ENCODE results near the gene SIL1.

SIL1 gene

DNA sequence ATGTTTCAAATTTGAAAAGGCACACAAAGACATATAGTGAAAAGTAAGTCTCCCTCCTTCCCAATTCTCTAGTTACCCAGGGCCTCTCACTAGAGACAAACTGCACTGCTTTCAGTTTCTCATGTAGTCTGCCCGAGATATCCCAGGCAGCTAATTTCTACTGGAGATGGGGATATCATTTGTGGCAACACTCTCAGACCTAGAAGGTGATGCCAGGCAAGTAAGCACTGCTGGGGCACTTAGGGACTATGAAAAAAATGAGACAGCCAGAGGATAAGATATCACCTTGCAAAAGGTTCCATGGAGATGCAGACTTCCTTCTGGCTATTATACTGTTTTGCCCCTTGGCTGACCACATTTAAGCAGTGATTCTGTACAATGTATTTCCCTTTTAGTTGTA is 12.6 kb downstream of the SIL1 start:
- Histone ChIP-seq H3K27ac (ENCODE audit: low read length, poor library complexity, severe bottlenecking) (no peak overlapping the region), H3K4me2 (ENCODE audit: low read length, poor library complexity, severe bottlenecking) (no peak overlapping the region), H3K23ac (ENCODE audit: low read length in 2 of 2) (no peak overlapping the region), H3K4ac (ENCODE audit: low read depth in 1 of 2, low read length in 2 of 2) (no peak overlapping the region), H3K4me3 (ENCODE audit: insufficient read depth in 1 of 2, low read depth in 1 of 2, low read length in 2 of 2) (no peak overlapping the region), H3K9ac (ENCODE audit: low read length) (peak overlapping the region; percentile 19), H3K27me3 (ENCODE audit: control insufficient read depth in 1 of 2, insufficient read depth in 1 of 2, low read length in 2 of 2) (no peaks in the 10 kb centered on the region), H4K8ac (ENCODE audit: low read length) (no peak overlapping the region), H2BK120ac (ENCODE audit: low read depth, low read length) (no peak overlapping the region), H2AFZ (ENCODE audit: low read depth, low read length) (no peak overlapping the region), H2BK5ac (ENCODE audit: low read depth, low read length, poor library complexity, severe bottlenecking) (no peak overlapping the region), H3K18ac (ENCODE audit: low read depth in 1 of 2, low read length in 2 of 2) (no peak overlapping the region), H3K4me1 (ENCODE audit: control insufficient read depth, insufficient read depth, low read depth, low read length) (peaks cover 5% of the 10 kb centered on the region), H3K9me3 (ENCODE audit: control insufficient read depth, low read length) (no peaks in the 10 kb centered on the region), H2BK15ac (ENCODE audit: low read depth, poor library complexity, severe bottlenecking) (no peak overlapping the region), H2BK12ac (ENCODE audit: low read length in 2 of 2) (no peak overlapping the region), H3K14ac (ENCODE audit: low read length in 2 of 2) (no peak overlapping the region), H3K79me1 (replicated peaks; ENCODE audit: low read length, poor library complexity, severe bottlenecking) (peaks cover 30% of the 10 kb centered on the region), H2AK5ac (ENCODE audit: low read length, severe bottlenecking) (no peak overlapping the region), H3K36me3 (ENCODE audit: control insufficient read depth in 1 of 2, insufficient read depth in 2 of 2, low read depth in 1 of 2, low read length in 2 of 2) (peaks cover 0 to 11% of the 10 kb centered on the region in 2 experiments), H4K91ac (ENCODE audit: low read length) (no peak overlapping the region)
- 81% methylated on average over 1 of the region's 1 CpG for WGBS
- DNase-seq, result peak; percentile 38

GRCh38 chr5:139183502-139183901 is 14.7 kb downstream of the SIL1 start:
- H3K23ac ChIP-seq (ENCODE audit: low read length in 2 of 2), result no peak overlapping the region
- no peak for DNase-seq
- H2BK120ac ChIP-seq (ENCODE audit: low read depth, low read length), result no peak overlapping the region
- H3K27me3 ChIP-seq (ENCODE audit: control insufficient read depth in 1 of 2, insufficient read depth in 1 of 2, low read length in 2 of 2), result no peaks in the 10 kb centered on the region
- peak overlapping the region in 1 of 2 experiments; percentile 56 for H3K18ac ChIP-seq (ENCODE audit: low read depth in 1 of 2, low read length in 2 of 2)
- H4K8ac ChIP-seq (ENCODE audit: low read length), result no peak overlapping the region
- H3K4ac ChIP-seq (ENCODE audit: low read depth in 1 of 2, low read length in 2 of 2), result no peak overlapping the region
- H4K91ac ChIP-seq (ENCODE audit: low read length), result no peak overlapping the region
- H3K27ac ChIP-seq (ENCODE audit: low read length, poor library complexity, severe bottlenecking), result no peak overlapping the region
- H2BK12ac ChIP-seq (ENCODE audit: low read length in 2 of 2), result no peak overlapping the region
- 92% methylated on average over 1 of the region's 2 CpGs for WGBS
- H2AK5ac ChIP-seq (ENCODE audit: low read length, severe bottlenecking), result no peak overlapping the region
- H3K9ac ChIP-seq (ENCODE audit: low read length), result no peak overlapping the region
- peaks cover 0 to 11% of the 10 kb centered on the region in 2 experiments for H3K36me3 ChIP-seq (ENCODE audit: control insufficient read depth in 1 of 2, insufficient read depth in 2 of 2, low read depth in 1 of 2, low read length in 2 of 2)
- no peak overlapping the region for H2BK5ac ChIP-seq (ENCODE audit: low read depth, low read length, poor library complexity, severe bottlenecking)
- H3K4me2 ChIP-seq (ENCODE audit: low read length, poor library complexity, severe bottlenecking), result no peak overlapping the region
- no peak overlapping the region for H3K14ac ChIP-seq (ENCODE audit: low read length in 2 of 2)
- peaks cover 7% of the 10 kb centered on the region for H3K4me1 ChIP-seq (ENCODE audit: control insufficient read depth, insufficient read depth, low read depth, low read length)
- H3K9me3 ChIP-seq (ENCODE audit: control insufficient read depth, low read length), result no peaks in the 10 kb centered on the region
- peaks cover 32% of the 10 kb centered on the region for H3K79me1 ChIP-seq (replicated peaks; ENCODE audit: low read length, poor library complexity, severe bottlenecking)
- no peak overlapping the region for H2AFZ ChIP-seq (ENCODE audit: low read depth, low read length)
- no peak overlapping the region for H3K4me3 ChIP-seq (ENCODE audit: insufficient read depth in 1 of 2, low read depth in 1 of 2, low read length in 2 of 2)
- H2BK15ac ChIP-seq (ENCODE audit: low read depth, poor library complexity, severe bottlenecking), result no peak overlapping the region

DNA sequence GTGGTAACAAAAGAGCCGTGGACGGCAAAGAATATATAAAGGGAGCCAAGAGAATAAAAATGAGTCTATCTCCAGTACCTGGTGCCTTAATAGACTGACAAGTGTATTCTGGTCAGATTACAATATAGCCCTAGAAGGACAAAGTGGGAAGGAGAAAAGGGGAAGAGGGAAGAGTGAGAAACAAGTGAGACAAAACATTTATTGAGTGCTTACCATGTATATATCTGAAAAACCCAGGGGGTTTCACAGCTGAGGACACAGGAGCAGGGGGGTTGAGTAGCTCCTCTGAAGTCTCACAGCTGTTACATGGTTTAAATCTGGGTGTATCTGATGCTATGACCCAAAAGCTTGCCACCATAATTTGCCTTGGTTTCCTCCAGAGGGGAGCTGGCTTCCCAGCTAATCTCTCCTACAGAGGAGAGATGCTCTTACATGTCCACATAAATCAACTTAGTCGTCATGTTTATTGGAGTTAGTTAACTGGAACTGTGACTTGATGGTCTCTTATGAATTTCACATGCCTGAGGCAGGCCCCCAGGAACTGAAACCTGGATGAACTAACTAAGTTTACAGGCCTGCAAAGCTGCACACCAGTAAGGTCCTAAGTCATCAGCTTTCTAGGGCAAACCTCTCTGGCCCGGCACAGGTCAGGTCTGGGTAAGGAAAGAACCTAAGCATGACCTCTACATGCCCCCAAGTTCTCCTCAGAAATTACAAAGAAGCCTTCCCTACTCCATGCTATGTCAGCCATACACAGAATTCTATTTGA is 15.5 kb downstream of the SIL1 start:
- H2AFZ ChIP-seq (ENCODE audit: low read depth, low read length), result no peak overlapping the region
- H3K9ac ChIP-seq (ENCODE audit: low read length), result no peak overlapping the region
- H2AK5ac ChIP-seq (ENCODE audit: low read length, severe bottlenecking), result no peak overlapping the region
- H3K4me1 ChIP-seq (ENCODE audit: control insufficient read depth, insufficient read depth, low read depth, low read length), result peaks cover 7% of the 10 kb centered on the region
- 74% methylated on average over 4 of the region's 4 CpGs for WGBS
- no peak overlapping the region for H3K18ac ChIP-seq (ENCODE audit: low read depth in 1 of 2, low read length in 2 of 2)
- H3K23ac ChIP-seq (ENCODE audit: low read length in 2 of 2), result no peak overlapping the region
- H2BK120ac ChIP-seq (ENCODE audit: low read depth, low read length), result no peak overlapping the region
- H2BK15ac ChIP-seq (ENCODE audit: low read depth, poor library complexity, severe bottlenecking), result no peak overlapping the region
- H3K9me3 ChIP-seq (ENCODE audit: control insufficient read depth, low read length), result no peaks in the 10 kb centered on the region
- H2BK12ac ChIP-seq (ENCODE audit: low read length in 2 of 2), result no peak overlapping the region
- H2BK5ac ChIP-seq (ENCODE audit: low read depth, low read length, poor library complexity, severe bottlenecking), result no peak overlapping the region
- no peak overlapping the region for H3K4ac ChIP-seq (ENCODE audit: low read depth in 1 of 2, low read length in 2 of 2)
- H3K27ac ChIP-seq (ENCODE audit: low read length, poor library complexity, severe bottlenecking), result no peak overlapping the region
- no peaks in the 10 kb centered on the region for H3K27me3 ChIP-seq (ENCODE audit: control insufficient read depth in 1 of 2, insufficient read depth in 1 of 2, low read length in 2 of 2)
- H3K79me1 ChIP-seq (replicated peaks; ENCODE audit: low read length, poor library complexity, severe bottlenecking), result peaks cover 34% of the 10 kb centered on the region
- H3K4me3 ChIP-seq (ENCODE audit: insufficient read depth in 1 of 2, low read depth in 1 of 2, low read length in 2 of 2), result no peak overlapping the region
- DNase-seq, result no peak
- H3K4me2 ChIP-seq (ENCODE audit: low read length, poor library complexity, severe bottlenecking), result no peak overlapping the region
- no peak overlapping the region for H4K8ac ChIP-seq (ENCODE audit: low read length)
- no peak overlapping the region for H3K14ac ChIP-seq (ENCODE audit: low read length in 2 of 2)
- no peak overlapping the region for H4K91ac ChIP-seq (ENCODE audit: low read length)
- peaks cover 0 to 9% of the 10 kb centered on the region in 2 experiments for H3K36me3 ChIP-seq (ENCODE audit: control insufficient read depth in 1 of 2, insufficient read depth in 2 of 2, low read depth in 1 of 2, low read length in 2 of 2)

GRCh38 chr5:139181835-139182452 is 16.2 kb downstream of the SIL1 start:
- Histone ChIP-seq H2AFZ (ENCODE audit: low read depth, low read length) (no peak overlapping the region), H3K27me3 (ENCODE audit: control insufficient read depth in 1 of 2, insufficient read depth in 1 of 2, low read length in 2 of 2) (no peaks in the 10 kb centered on the region), H3K9ac (ENCODE audit: low read length) (peak overlapping the region; percentile 21), H2BK15ac (ENCODE audit: low read depth, poor library complexity, severe bottlenecking) (no peak overlapping the region), H3K14ac (ENCODE audit: low read length in 2 of 2) (no peak overlapping the region), H3K4me3 (ENCODE audit: insufficient read depth in 1 of 2, low read depth in 1 of 2, low read length in 2 of 2) (peak overlapping the region in 1 of 2 experiments; percentile 13), H3K79me1 (replicated peaks; ENCODE audit: low read length, poor library complexity, severe bottlenecking) (peaks cover 38% of the 10 kb centered on the region), H3K9me3 (ENCODE audit: control insufficient read depth, low read length) (no peaks in the 10 kb centered on the region), H3K4me2 (ENCODE audit: low read length, poor library complexity, severe bottlenecking) (no peak overlapping the region), H3K27ac (ENCODE audit: low read length, poor library complexity, severe bottlenecking) (no peak overlapping the region), H2BK5ac (ENCODE audit: low read depth, low read length, poor library complexity, severe bottlenecking) (no peak overlapping the region), H3K4ac (ENCODE audit: low read depth in 1 of 2, low read length in 2 of 2) (no peak overlapping the region), H3K36me3 (ENCODE audit: control insufficient read depth in 1 of 2, insufficient read depth in 2 of 2, low read depth in 1 of 2, low read length in 2 of 2) (peaks cover 0 to 5% of the 10 kb centered on the region in 2 experiments), H3K4me1 (ENCODE audit: control insufficient read depth, insufficient read depth, low read depth, low read length) (peaks cover 7% of the 10 kb centered on the region), H4K8ac (ENCODE audit: low read length) (no peak overlapping the region), H2BK12ac (ENCODE audit: low read length in 2 of 2) (no peak overlapping the region), H4K91ac (ENCODE audit: low read length) (no peak overlapping the region), H2BK120ac (ENCODE audit: low read depth, low read length) (no peak overlapping the region), H3K23ac (ENCODE audit: low read length in 2 of 2) (no peak overlapping the region), H2AK5ac (ENCODE audit: low read length, severe bottlenecking) (no peak overlapping the region), H3K18ac (ENCODE audit: low read depth in 1 of 2, low read length in 2 of 2) (no peak overlapping the region)
- DNase-seq, result peak; percentile 72
- 83% methylated on average over 8 of the region's 8 CpGs for WGBS

All from mesenchymal stem cell (in vitro differentiated cells and primary cell).